Peyer's patch (tissue), 4 donors: ENCODE results near the gene ELL2. TPM values are rescaled to one million over a fixed set of nuclear protein-coding genes. Genes with fewer than 3 reads are reported as not detected.

Experiments
- DNase-seq, 3 donors: peaks; one replicate each; pipeline ENCODE4 v3.0.0-alpha.2; 2017 to 2019
- H3K27ac ChIP-seq, 4 donors: fragments of 200-600 bp; sonication (generic); one replicate each; pipeline ENCODE4 v1.5.1; 2016 to 2019
- H3K27me3 ChIP-seq, 2 donors: fragments of 200-600 bp; sonication (generic); one replicate each; pipeline ENCODE4 v1.5.1; 2019
- H3K36me3 ChIP-seq, 3 donors: fragments of 200-600 bp; sonication (generic); one replicate each; pipeline ENCODE4 v1.5.1; 2016 to 2019
- H3K4me1 ChIP-seq, 4 donors: fragments of 200-600 bp; sonication (generic); one replicate each; pipeline ENCODE4 v1.5.1; 2016 to 2019
- H3K4me3 ChIP-seq, 4 donors: fragments of 200-600 bp; sonication (generic); 1 replicate in 3 of 4; 2 replicates in 1 of 4; pipeline ENCODE4 v1.5.1; 2016 to 2019; ENCODE audit warnings: mild to moderate bottlenecking in 1 of 4
- H3K9me3 ChIP-seq, 4 donors: fragments of 200-600 bp; sonication (generic); one replicate each; pipeline ENCODE4 v1.5.1; 2016 to 2019; ENCODE audit warnings: mild to moderate bottlenecking in 1 of 4
- POLR2A ChIP-seq, 2 donors: fragments of 450-650 bp; IDR thresholded peaks; one replicate each; pipeline ENCODE4 v1.5.1; 2017; ENCODE audit warnings: antibody characterized with exemption in 2 of 2, mild to moderate bottlenecking in 2 of 2, moderate library complexity in 2 of 2
- total RNA-seq, 4 donors: library from RNA; depleted of rRNA; stranded (reverse); fragments of >200 nt; gene quantifications; one replicate each; pipeline ENCODE4 v1.1.0, GENCODE V29; 2016
- TF ChIP-seq, protein P1 (sequence below), 6 experiments: fragments of 450-650 bp in 4 of 6; fragments of 200-600 bp in 2 of 6; sonication (generic) in 1 of 6; IDR thresholded peaks; one replicate each; pipeline ENCODE4 v1.5.1; 2017 to 2019; ENCODE audit warnings: antibody characterized with exemption in 6 of 6, mild to moderate bottlenecking in 3 of 6, moderate library complexity in 1 of 6

Gene ELL2
- total RNA-seq, 4 donors from 2014 or later: 27.9 to 88.3 (median 38.7) TPM

DNA sequence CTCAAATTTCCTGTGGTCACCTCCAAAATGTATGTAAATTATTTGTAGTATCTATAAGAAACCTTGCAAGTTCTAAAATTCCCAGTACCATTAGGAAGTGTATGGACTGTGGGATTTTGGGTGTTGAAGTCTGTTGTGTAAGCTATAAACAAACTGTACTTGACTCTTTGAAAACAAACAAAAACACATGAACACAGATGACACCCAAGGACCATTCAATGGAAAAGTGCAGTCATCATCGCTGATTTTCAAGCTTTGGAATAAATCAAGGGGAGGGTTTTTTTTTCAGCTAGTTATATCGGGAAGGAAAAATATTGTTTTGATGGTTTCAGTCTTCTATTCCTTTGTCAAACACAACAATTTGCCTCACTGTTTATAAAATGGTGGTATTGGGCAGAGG lies 49.6 kb downstream of the ELL2 start:
- no peak for DNase-seq
- no peaks in the 10 kb centered on the region for H3K27me3 ChIP-seq
- no peaks in the 10 kb centered on the region for H3K4me1 ChIP-seq
- TF ChIP-seq POLR2A (IDR thresholded peaks at IDR 0.05): no peak
- TF ChIP-seq, protein P1, sequence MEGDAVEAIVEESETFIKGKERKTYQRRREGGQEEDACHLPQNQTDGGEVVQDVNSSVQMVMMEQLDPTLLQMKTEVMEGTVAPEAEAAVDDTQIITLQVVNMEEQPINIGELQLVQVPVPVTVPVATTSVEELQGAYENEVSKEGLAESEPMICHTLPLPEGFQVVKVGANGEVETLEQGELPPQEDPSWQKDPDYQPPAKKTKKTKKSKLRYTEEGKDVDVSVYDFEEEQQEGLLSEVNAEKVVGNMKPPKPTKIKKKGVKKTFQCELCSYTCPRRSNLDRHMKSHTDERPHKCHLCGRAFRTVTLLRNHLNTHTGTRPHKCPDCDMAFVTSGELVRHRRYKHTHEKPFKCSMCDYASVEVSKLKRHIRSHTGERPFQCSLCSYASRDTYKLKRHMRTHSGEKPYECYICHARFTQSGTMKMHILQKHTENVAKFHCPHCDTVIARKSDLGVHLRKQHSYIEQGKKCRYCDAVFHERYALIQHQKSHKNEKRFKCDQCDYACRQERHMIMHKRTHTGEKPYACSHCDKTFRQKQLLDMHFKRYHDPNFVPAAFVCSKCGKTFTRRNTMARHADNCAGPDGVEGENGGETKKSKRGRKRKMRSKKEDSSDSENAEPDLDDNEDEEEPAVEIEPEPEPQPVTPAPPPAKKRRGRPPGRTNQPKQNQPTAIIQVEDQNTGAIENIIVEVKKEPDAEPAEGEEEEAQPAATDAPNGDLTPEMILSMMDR (IDR thresholded peaks at IDR 0.05): no peak
- H3K4me3 ChIP-seq: no peak overlapping the region
- no peaks in the 10 kb centered on the region for H3K36me3 ChIP-seq
- H3K9me3 ChIP-seq: no peaks in the 10 kb centered on the region
- H3K27ac ChIP-seq: no peak overlapping the region

DNA sequence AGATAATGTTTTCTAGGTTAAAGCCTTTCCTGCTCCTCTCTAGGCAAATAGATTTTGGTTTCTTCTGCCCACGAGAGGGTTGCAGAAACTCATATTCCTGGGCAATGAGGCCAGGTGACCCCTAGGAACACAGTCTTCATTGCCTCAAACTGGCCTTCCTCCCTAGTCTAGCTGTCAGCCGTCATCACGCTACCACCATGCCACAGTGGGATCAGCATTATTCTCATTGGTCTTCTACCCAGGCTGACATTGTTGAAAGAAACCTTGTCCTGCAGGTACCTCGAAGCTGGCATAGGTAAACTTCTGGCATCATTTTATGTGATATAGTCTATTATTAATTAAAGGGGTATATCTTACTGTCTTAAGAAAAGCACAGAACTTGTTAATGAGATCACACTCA lies 51.1 kb downstream of the ELL2 start:
- Histone ChIP-seq H3K27me3 (no peaks in the 10 kb centered on the region), H3K27ac (no peak overlapping the region), H3K4me3 (no peak overlapping the region), H3K4me1 (no peaks in the 10 kb centered on the region), H3K36me3 (no peaks in the 10 kb centered on the region), H3K9me3 (no peaks in the 10 kb centered on the region)
- no peak for DNase-seq
- no peak for TF ChIP-seq POLR2A (IDR thresholded peaks at IDR 0.05)
- TF ChIP-seq, protein P1 (IDR thresholded peaks at IDR 0.05): no peak

DNA sequence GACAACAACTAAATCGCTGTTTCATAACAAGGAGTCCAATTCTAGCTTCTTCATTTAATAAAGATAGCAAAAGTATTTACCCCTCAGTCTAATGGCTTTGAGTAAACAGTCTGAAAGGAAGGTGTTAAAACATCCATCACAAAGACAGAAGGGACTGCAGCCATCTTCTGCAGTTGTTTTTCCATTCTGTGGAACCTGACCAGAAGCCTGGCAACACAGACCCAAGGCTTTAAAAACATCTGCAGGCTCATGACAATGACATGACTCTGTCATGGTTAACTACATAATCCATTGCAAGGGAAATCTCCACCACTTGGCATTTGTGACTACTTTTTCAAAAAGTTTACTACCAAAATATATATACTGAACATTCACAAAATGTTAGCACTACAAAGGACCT lies 51.9 kb downstream of the ELL2 start:
- Histone ChIP-seq H3K4me3 (no peak overlapping the region), H3K36me3 (no peaks in the 10 kb centered on the region), H3K27ac (no peak overlapping the region), H3K4me1 (no peaks in the 10 kb centered on the region), H3K27me3 (no peaks in the 10 kb centered on the region), H3K9me3 (no peaks in the 10 kb centered on the region)
- DNase-seq: no peak
- no peak for TF ChIP-seq POLR2A (IDR thresholded peaks at IDR 0.05)
- TF ChIP-seq, protein P1 (IDR thresholded peaks at IDR 0.05): no peak

DNA sequence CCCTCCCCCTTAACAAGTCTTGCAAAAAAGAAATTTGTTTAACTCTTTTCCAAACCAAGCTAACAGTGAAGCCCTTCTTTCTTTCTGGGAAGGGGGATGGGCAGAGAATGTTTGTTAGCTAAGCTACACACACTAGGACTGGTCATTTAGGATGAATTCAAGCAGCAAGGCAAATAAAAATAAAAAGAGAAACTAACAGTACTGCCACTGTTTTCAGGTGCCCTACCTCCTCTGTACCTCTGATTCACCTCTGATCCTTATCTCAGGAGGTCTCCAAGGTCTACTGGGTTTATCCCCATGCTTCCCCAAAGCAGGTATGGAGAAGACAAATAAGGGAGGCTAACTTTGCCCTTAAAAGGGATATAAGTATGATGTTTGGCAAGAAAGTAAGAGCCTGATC lies 52.9 kb downstream of the ELL2 start:
- no peak for TF ChIP-seq POLR2A (IDR thresholded peaks at IDR 0.05)
- TF ChIP-seq, protein P1 (IDR thresholded peaks at IDR 0.05): no peak
- H3K9me3 ChIP-seq: no peaks in the 10 kb centered on the region
- H3K27ac ChIP-seq: no peak overlapping the region
- H3K27me3 ChIP-seq: no peaks in the 10 kb centered on the region
- no peak overlapping the region for H3K4me3 ChIP-seq
- DNase-seq: no peak
- no peaks in the 10 kb centered on the region for H3K36me3 ChIP-seq
- no peaks in the 10 kb centered on the region for H3K4me1 ChIP-seq

DNA sequence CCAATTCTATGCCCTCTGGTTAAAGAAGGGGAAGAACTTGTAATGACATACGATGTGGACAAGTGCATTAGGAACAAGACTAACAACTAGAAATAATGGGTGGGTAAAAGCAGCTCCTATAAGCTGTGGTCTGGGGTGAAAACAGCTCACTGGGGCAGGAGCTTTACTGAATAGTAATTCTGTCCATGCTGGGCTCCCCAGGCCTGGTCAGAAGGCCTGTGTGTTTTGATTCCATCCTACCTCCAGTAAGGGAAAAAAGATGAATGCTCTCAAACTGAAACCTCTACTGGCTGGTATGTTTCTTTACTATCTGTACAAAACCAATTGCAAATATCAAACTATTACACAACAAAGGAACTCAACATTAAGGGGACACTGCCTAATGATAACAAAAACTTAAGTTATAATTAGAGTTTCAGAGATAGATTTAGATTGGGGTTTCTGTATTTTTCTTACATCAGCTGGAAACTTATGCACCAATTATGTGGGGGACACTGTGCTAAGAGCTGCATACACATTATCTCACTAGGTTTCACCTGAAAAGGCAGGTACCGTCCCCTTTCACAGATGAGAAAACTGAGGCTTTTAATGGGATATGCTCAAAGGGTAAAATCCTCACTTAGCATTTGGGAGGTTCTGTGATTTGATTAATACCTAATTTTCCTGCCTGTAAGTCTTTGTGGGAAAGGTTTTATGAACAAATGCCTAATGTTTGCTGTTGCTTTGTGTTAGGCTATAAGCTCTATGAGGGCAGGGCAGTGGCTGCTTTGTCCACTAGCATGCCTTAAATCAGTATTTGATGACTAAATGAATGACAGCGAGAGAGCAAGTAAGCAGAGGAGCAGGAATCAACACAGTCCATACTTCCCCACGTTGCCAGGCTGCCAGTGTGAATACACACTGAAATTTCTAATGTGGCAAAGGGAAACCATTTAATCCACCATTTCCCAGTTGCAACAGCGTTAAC lies 53.6 kb downstream of the ELL2 start:
- no peak overlapping the region for H3K27ac ChIP-seq
- no peaks in the 10 kb centered on the region for H3K27me3 ChIP-seq
- H3K9me3 ChIP-seq: no peaks in the 10 kb centered on the region
- TF ChIP-seq POLR2A (IDR thresholded peaks at IDR 0.05): no peak
- TF ChIP-seq, protein P1 (IDR thresholded peaks at IDR 0.05): no peak
- no peak overlapping the region for H3K4me3 ChIP-seq
- H3K36me3 ChIP-seq: no peaks in the 10 kb centered on the region
- no peaks in the 10 kb centered on the region for H3K4me1 ChIP-seq
- no peak for DNase-seq
